ENCODE results near the gene JUP.

DNA sequence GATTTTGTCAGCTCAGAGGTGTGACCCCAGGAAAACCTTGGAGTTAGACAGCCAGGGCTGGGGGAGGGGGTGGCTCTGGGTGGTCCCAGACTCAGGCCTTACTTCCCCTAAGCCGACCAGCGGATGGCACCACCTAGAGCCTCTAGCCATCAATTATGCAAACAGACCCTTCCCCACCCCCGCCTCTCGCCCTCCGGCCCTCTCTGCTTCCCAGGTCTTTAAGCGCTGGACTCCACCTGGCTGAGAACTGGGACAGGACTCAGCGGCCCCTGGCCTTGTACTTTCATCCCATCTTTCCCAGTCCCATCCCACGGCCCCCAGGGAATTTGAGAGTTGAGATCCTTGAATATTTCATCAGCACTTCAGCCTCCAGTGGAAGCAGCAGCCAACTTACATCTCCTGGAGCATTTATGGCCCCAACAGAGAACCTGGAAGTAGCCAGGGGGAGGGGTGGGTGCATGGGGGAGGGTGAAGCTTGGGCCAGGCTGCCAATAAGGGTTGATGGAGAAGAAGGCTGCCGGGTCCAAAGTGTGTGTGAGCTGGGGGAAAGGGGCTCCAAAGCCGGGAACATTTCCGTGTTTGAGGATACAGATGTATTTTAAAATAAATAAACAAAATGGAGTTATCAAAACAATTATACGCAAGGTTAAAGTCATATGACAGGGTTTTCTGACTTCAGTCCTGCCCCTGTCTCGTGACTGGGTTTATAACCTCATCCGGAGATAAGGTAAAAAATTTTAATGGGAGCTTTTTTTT, 7.5 kb upstream of the JUP start:
- TF ChIP-seq POLR2A (IDR thresholded peaks at IDR 0.05; ENCODE audit: low read depth), result no peak
- TF ChIP-seq EP300 (IDR thresholded peaks at IDR 0.05), result no peak
- TF ChIP-seq POLR2AphosphoS5 (IDR thresholded peaks at IDR 0.05), result no peak
